GM12874 (cell line): ENCODE measurements around the gene CMTM8.

Experiments
- CTCF ChIP-seq: IDR thresholded peaks from 2 replicates; pipeline ENCODE4 v1.5.1; 2011; ENCODE audit warnings: low read depth, mild to moderate bottlenecking, control low read depth, low read length, moderate library complexity; ENCODE audit not compliant: insufficient read depth

The CMTM8 gene

DNA sequence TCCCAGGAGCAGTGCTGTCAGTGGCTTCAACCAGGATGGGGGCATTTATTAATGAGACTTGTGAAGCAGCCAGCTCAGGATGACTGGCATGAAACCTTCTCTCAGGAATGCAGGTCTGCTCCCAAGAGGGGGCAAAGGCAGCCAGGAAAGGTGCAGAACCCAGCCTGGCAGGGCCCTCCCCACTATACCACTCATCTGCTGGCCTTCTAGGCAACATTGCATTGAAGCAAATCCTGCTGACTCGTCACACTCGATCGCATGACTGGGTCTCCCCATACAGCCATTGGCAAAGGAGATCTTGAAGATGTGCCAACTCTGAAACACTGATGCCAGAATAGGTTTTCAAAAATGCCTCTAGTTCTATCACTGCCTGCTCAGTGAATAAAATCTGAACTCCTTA lies 87.4 kb downstream of the CMTM8 start:
- TF ChIP-seq CTCF, result no peak

- no peak for TF ChIP-seq CTCF
Observed at GRCh38 chr3:32326795-32327194, 88.3 kb downstream of the CMTM8 start.

DNA sequence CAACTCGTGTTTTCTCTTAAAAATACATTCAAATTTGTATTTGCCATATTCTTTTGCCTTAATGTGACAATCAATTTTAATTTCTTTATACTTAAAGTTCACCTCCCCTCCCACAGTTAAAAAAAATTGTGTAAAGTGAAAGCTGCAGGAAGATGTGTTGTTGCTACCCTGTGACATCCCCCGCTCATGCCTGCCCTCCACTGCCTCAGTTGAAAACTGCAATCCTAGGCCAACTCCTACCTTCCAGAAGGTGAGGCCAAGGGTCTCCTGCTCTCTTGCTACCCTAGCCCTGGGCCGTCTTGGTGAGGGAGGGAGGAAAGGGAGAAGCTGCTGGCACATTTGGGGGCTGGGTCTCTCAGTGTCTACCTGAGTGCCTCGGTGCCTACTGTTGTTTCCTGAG lies 96.2 kb downstream of the CMTM8 start:
- TF ChIP-seq CTCF, result peak; percentile 55; the same call in 1 of the 2 replicates

DNA sequence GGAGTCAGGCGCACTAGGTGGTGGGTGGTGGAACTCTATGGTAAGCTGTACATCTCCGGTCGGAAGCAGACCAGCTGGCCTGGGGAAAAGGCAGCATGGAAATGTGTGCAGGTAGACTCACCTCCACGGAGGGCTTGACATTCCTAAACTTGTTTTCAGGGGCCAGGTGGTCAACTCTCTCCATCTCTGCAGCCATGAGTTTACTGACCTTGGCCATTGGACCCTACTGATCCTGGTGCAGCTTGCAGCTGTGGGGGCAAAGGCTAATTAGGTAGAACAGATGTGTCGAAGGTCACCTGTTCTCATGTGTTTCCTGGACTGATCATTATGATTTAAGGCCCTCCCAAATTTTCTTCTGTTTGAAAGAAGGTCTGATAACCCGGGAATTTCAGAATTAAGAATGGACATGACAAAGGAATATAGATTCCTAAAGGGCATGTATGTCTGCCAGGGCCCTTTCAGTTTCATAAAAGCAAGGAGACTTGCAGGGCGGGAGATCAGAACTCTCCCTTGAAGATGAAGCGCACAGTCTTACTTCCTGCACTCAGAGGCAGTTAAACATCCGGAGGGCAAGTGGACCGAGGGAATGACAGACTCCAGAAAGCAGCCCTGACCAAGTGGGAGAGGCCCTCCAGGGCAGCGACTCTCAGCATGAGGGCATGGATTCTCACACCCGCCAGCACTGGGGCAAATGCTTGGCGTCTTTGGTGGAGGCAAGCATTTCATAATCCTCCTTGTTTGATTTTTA lies 97.1 kb downstream of the CMTM8 start:
- TF ChIP-seq CTCF, result no peak

GRCh38 chr3:32336113-32336498 lies 97.6 kb downstream of the CMTM8 start:
- TF ChIP-seq CTCF, result no peak

DNA sequence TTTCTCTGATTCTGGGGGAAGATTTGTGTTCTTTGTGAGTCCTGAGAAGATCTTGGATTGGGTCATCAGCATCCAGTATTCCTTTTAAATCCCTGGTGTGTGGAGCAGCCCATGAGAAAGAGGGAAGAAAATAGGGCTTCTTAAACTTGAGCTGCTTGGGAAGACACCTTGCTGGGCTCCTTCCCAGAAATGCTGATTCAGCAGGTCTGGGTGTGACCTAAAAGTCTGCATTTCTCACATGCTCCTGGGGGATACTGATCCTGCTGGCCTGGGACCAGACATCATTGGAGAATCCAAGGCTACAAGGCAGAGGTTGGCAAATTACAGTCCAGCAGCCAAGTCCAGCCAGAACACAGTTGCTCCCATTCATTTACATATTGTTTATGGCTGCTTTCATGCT lies 99.0 kb downstream of the CMTM8 start:
- no peak for TF ChIP-seq CTCF

- TF ChIP-seq CTCF, result peak; percentile 32; the same call in 1 of the 2 replicates
Observed at GRCh38 chr3:32340039-32340438, 101.6 kb downstream of the CMTM8 start.
